ENCODE measurements around the gene GUK1.
"Not testable (repeated sequence)": the region's sequence is repeated elsewhere in the genome, so short reads cannot be mapped to it uniquely, and the experiment has no call there.

GUK1 gene

GRCh38 chr1:228178737-228179684 is 38.9 kb downstream of the GUK1 start:
- DNase-seq = no peak

- no peak for DNase-seq
Measured at GRCh38 chr1:228180271-228180958, 40.3 kb downstream of the GUK1 start.

GRCh38 chr1:228180959-228181644 is 41.0 kb downstream of the GUK1 start:
- no peak for DNase-seq

- no peak for DNase-seq
Measured at GRCh38 chr1:228181645-228182034, 41.6 kb downstream of the GUK1 start.

GRCh38 chr1:228182296-228183030 is 42.4 kb downstream of the GUK1 start:
- DNase-seq = no peak

- DNase-seq = no peak
Measured at GRCh38 chr1:228184152-228184551, 44.1 kb downstream of the GUK1 start.

- no peak for DNase-seq
Measured at GRCh38 chr1:228185641-228185965, 45.5 kb downstream of the GUK1 start.

GRCh38 chr1:228188249-228188648 is 48.2 kb downstream of the GUK1 start:
- not testable (repeated sequence) for DNase-seq

- no peak for DNase-seq
Measured at GRCh38 chr1:228190182-228190581, 50.1 kb downstream of the GUK1 start.

- no peak for DNase-seq
Measured at GRCh38 chr1:228190778-228191177, 50.7 kb downstream of the GUK1 start.

GRCh38 chr1:228194436-228194835 is 54.4 kb downstream of the GUK1 start:
- DNase-seq = no peak

GRCh38 chr1:228194921-228195812 is 55.1 kb downstream of the GUK1 start:
- DNase-seq = no peak

- no peak for DNase-seq
Measured at GRCh38 chr1:228197555-228198147, 57.6 kb downstream of the GUK1 start.
